K562 (cell line): Measurements from ENCODE around the gene SIRT3. TPM values are rescaled to one million over a fixed set of nuclear protein-coding genes. Genes with fewer than 3 reads are reported as not detected.
A peak's percentile ranks its signal among the peaks of the same experiment; 100 is the strongest.

Experiments used
- ATF4 ChIP-seq: fragments of 450-650 bp; formaldehyde crosslinking; IDR thresholded peaks from 2 replicates; pipeline ENCODE4 v1.4.0; 2022; ENCODE audit warnings: mild to moderate bottlenecking, moderate library complexity
- CBX2 ChIP-seq: fragments of 200-600 bp; sonication (generic); IDR thresholded peaks from one replicate; pipeline ENCODE4 v1.6.1; 2012; ENCODE audit warnings: mild to moderate bottlenecking, low read length, inconsistent platforms; ENCODE audit not compliant: insufficient read depth, poor library complexity, severe bottlenecking
- DEAF1 ChIP-seq: fragments of 450-650 bp; formaldehyde crosslinking; IDR thresholded peaks from 2 replicates; pipeline ENCODE4 v1.4.0; 2020; ENCODE audit warnings: mild to moderate bottlenecking, moderate library complexity
- PTTG1 ChIP-seq: fragments of 450-650 bp; IDR thresholded peaks from 2 replicates; pipeline ENCODE4 v1.6.1; 2016; ENCODE audit warnings: low read depth, mild to moderate bottlenecking, missing genetic modification characterization, missing compliant biosample characterization
- RAD21 ChIP-seq, 2 experiments: fragments of 250-450 bp in 1 of 2; fragments of 450-650 bp in 1 of 2; sonication (Bioruptor Pico) in 1 of 2; formaldehyde crosslinking in 1 of 2; IDR thresholded peaks in 1 of 2; conservative IDR thresholded peaks in 1 of 2; 2 replicates each; pipeline versions ENCODE4 v1.4.0 to v1.8.0; 2020 to 2022; ENCODE audit warnings: mild to moderate bottlenecking in 2 of 2, moderate library complexity in 1 of 2
- RB1 ChIP-seq: fragments of 450-650 bp; IDR thresholded peaks from 2 replicates; pipeline ENCODE4 v1.6.1; 2017; ENCODE audit warnings: low read depth, mild to moderate bottlenecking
- SMARCA5 ChIP-seq: fragments of 450-650 bp; IDR thresholded peaks from 2 replicates; pipeline ENCODE4 v1.6.1; 2016
- TSHZ1 ChIP-seq: fragments of 250-450 bp; sonication (Bioruptor Pico); IDR thresholded peaks from 2 replicates; pipeline ENCODE4 v1.4.0; 2020; ENCODE audit warnings: mild to moderate bottlenecking, moderate library complexity
- XRCC3 ChIP-seq: fragments of 450-650 bp; IDR thresholded peaks from 2 replicates; pipeline ENCODE4 v1.6.1; 2017; ENCODE audit warnings: mild to moderate bottlenecking, moderate library complexity
- YY1 ChIP-seq, 3 experiments: IDR thresholded peaks; 2 replicates each; pipeline ENCODE4 v1.6.1; 2011; ENCODE audit warnings: low read length in 2 of 3, mild to moderate bottlenecking in 2 of 3, moderate library complexity in 2 of 3, borderline replicate concordance in 1 of 3, control low read depth in 1 of 3, low read depth in 1 of 3; ENCODE audit not compliant: insufficient read depth in 3 of 3, insufficient replicate concordance in 2 of 3, control insufficient read depth in 1 of 3, insufficient read length in 1 of 3; ENCODE audit errors: extremely low read depth in 1 of 3
- ZNF445 ChIP-seq: fragments of 250-450 bp; sonication (Bioruptor Pico); IDR thresholded peaks from 2 replicates; pipeline ENCODE4 v1.4.0; 2020; ENCODE audit warnings: low read depth, mild to moderate bottlenecking, moderate library complexity
- polyA plus RNA-seq, 8 experiments: library from polyadenylated mRNA; depleted of rRNA in 4 of 8; stranded (reverse) in 5 of 8; unstranded in 3 of 8; fragments of >200 nt; fragmentation: Nextera tagmentation in 2 of 8; fragmentation: Illumina TruSeq in 1 of 8; extraction: Ambion mirVana in 2 of 8; extraction: Trizol in 1 of 8; gene quantifications; 2 replicates each; pipeline versions ENCODE4 v1.2.1 to v1.2.3, GENCODE V29; 2011 to 2014; ENCODE audit warnings: inconsistent platforms in 1 of 8, missing spikeins in 1 of 8
- total RNA-seq, 7 experiments: library from RNA; depleted of rRNA in 6 of 7; stranded (reverse); fragments of >200 nt in 6 of 7; fragmentation: Illumina TruSeq in 2 of 7; extraction: Trizol in 2 of 7; gene quantifications; 2 replicates each; pipeline versions ENCODE4 v1.2.1 to v1.2.3, GENCODE V29; 2011 to 2021; ENCODE audit warnings: low replicate concordance in 1 of 7

Gene SIRT3
- total and polyA plus RNA-seq, 9 of the 15 experiments (the other 6 are each of a cell fraction or from before 2014, with no cell fraction given) = 1.9 to 27.5 (median 14.5) TPM

GRCh38 chr11:250740-251299 lies 14.7 kb upstream of the SIRT3 start (continued):
- TF ChIP-seq YY1 (IDR thresholded peaks at IDR 0.05; ENCODE audit: borderline replicate concordance in 1 of 3, control insufficient read depth in 1 of 3, extremely low read depth in 1 of 3, insufficient read depth in 3 of 3, insufficient read length in 1 of 3, insufficient replicate concordance in 2 of 3, low read depth in 1 of 3, low read length in 2 of 3) (peak in 1 of 3 experiments; percentile 14), RAD21 (CRISPR knock-in tag; conservative IDR thresholded peaks at IDR 0.05 in 1 of 2, IDR thresholded peaks at IDR 0.05 in 1 of 2) (peak; percentile 62 to 74), SMARCA5 (0 out of 2 replicates have a peak, but pooled peaks have one; percentile 20), ZNF445 (no peak), PTTG1 (tag) (no peak), RB1 (peak; percentile 47; the same call in 1 of the 2 replicates), DEAF1 (CRISPR knock-in tag) (peak; percentile 44), ATF4 (CRISPR knock-in tag) (no peak), TSHZ1 (no peak), CBX2 (no peak), XRCC3 (no peak)
